PC-9 (cell line): ENCODE results near the gene VILL.

Experiments
- CTCF ChIP-seq: fragments of 200-600 bp; sonication (generic); conservative IDR thresholded peaks from 2 replicates; pipeline ENCODE4 v1.6.1; 2017; ENCODE audit warnings: mixed run types, antibody characterized with exemption, mild to moderate bottlenecking, moderate library complexity
- EZH2 ChIP-seq: fragments of 200-600 bp; sonication (generic); IDR thresholded peaks from 2 replicates; pipeline ENCODE4 v1.8.0; 2017; ENCODE audit warnings: antibody characterized with exemption, low read depth

GRCh38 chr3:38051131-38051530 is 60.5 kb downstream of the VILL start:
- TF ChIP-seq CTCF (no peak), EZH2 (no peak)
